Uterus (tissue), 2 donors: Measurements from ENCODE around the gene MIER2.

Experiments
- POLR2A ChIP-seq, 2 donors: fragments of 450-650 bp; IDR thresholded peaks; one replicate each; pipeline ENCODE4 v1.6.1; 2016; ENCODE audit warnings: antibody characterized with exemption in 2 of 2, mild to moderate bottlenecking in 1 of 2, moderate library complexity in 1 of 2
- TF ChIP-seq, protein P1 (sequence below), 4 experiments: fragments of 200-600 bp in 2 of 4; fragments of 450-650 bp in 2 of 4; sonication (generic) in 2 of 4; IDR thresholded peaks; one replicate each; pipeline ENCODE4 v1.5.1; 2016 to 2019; ENCODE audit warnings: antibody characterized with exemption in 4 of 4, mild to moderate bottlenecking in 2 of 4, moderate library complexity in 1 of 4

DNA sequence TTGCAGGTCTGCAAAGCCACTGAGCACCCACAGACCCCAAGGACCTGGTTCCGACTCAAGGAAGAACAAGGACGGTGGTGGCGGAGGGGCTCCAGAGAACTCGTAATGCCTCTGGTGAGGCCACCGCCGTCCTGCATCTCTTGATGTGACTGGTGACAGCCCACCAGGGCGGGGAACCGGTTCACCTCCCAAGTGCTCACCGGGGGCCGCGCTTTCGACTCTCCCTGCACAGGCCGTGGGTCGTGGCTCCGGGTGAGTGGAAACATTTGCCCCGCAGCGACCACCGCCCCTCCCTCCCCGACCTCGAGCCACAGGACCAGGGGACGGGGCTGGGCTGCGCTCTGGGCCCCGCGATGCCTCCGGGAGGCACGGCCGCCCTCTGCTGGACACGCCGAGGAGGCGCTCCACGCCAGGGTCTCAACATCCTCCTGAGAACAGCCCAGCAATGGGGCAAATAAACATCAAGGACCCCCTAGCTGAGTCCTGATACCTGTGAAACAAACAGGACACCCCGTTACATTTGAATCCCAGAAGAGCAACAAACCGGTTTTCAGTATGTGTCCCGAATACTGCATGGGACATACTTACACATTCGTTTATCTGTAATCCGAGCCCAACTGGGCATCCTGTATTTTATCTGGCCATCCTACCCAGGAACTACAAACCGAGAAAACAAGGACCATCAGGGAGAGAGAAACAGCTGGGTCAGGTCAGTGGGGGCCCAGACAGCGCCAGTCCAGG, 49.5 kb downstream of the MIER2 start:
- TF ChIP-seq, protein P1, sequence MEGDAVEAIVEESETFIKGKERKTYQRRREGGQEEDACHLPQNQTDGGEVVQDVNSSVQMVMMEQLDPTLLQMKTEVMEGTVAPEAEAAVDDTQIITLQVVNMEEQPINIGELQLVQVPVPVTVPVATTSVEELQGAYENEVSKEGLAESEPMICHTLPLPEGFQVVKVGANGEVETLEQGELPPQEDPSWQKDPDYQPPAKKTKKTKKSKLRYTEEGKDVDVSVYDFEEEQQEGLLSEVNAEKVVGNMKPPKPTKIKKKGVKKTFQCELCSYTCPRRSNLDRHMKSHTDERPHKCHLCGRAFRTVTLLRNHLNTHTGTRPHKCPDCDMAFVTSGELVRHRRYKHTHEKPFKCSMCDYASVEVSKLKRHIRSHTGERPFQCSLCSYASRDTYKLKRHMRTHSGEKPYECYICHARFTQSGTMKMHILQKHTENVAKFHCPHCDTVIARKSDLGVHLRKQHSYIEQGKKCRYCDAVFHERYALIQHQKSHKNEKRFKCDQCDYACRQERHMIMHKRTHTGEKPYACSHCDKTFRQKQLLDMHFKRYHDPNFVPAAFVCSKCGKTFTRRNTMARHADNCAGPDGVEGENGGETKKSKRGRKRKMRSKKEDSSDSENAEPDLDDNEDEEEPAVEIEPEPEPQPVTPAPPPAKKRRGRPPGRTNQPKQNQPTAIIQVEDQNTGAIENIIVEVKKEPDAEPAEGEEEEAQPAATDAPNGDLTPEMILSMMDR (IDR thresholded peaks at IDR 0.05), result peak; percentile 45 to 73 (median 56)
- TF ChIP-seq POLR2A (IDR thresholded peaks at IDR 0.05), result no peak
